HAP-1 (cell line): ENCODE results near the gene CNPPD1.

Source experiments
- DNase-seq, 2 experiments: peaks; one replicate each; pipeline ENCODE4 v3.0.0-alpha.2; 2016 to 2020; ENCODE audit warnings: low spot score in 2 of 2
- H3K27me3 ChIP-seq: fragments of 250-450 bp; sonication (Bioruptor Pico); 2 replicates; pipeline ENCODE4 v1.5.1; 2020; ENCODE audit warnings: low read depth, mild to moderate bottlenecking, moderate library complexity
- H3K36me3 ChIP-seq: fragments of 250-450 bp; sonication (Bioruptor Pico); replicated peaks from 2 replicates; pipeline ENCODE4 v1.5.1; 2020; ENCODE audit warnings: mild to moderate bottlenecking
- H3K4me1 ChIP-seq: fragments of 250-450 bp; sonication (Bioruptor Pico); 2 replicates; pipeline ENCODE4 v1.5.1; 2020; ENCODE audit warnings: mild to moderate bottlenecking
- H3K4me3 ChIP-seq: fragments of 250-450 bp; sonication (Bioruptor Pico); 2 replicates; pipeline ENCODE4 v1.5.1; 2020; ENCODE audit warnings: mild to moderate bottlenecking, moderate library complexity
- H3K9me3 ChIP-seq: fragments of 250-450 bp; sonication (Bioruptor Pico); 2 replicates; pipeline ENCODE4 v1.5.1; 2020; ENCODE audit warnings: mild to moderate bottlenecking, moderate library complexity
- in situ Hi-C: fragments of 300-500 bp; cut with MboI; formaldehyde crosslinking; loops from 3 replicates; pipeline ENCODE4 v1.14.3; 2020; ENCODE audit warnings: low sequenced_read_pairs, inconsistent platforms, mixed read lengths

Gene CNPPD1

GRCh38 chr2:219122202-219122980, 54.3 kb downstream of the CNPPD1 start:
- Histone ChIP-seq H3K4me1 (no peaks in the 10 kb centered on the region; the same call in 1 of the 2 replicates), H3K4me3 (no peak overlapping the region)
- in situ Hi-C loops, result no loop called here

More at GRCh38 chr2:219122202-219122980, 54.3 kb downstream of the CNPPD1 start:
- no peak for DNase-seq
- Histone ChIP-seq H3K36me3 (no peaks in the 10 kb centered on the region), H3K27me3 (no peaks in the 10 kb centered on the region), H3K9me3 (no peaks in the 10 kb centered on the region)
